A549 (cell line): ENCODE data around the gene RFXAP.

ENCODE experiments used
- CHD2 ChIP-seq: fragments of 150-350 bp; IDR thresholded peaks from 2 replicates; pipeline ENCODE4 v1.6.1; 2014; ENCODE audit warnings: low read length; ENCODE audit not compliant: partially characterized antibody
- ESRRA ChIP-seq: fragments of 150-350 bp; IDR thresholded peaks from 2 replicates; pipeline ENCODE4 v1.6.1; 2014; ENCODE audit warnings: mild to moderate bottlenecking, low read length, borderline replicate concordance
- PHF8 ChIP-seq: fragments of 200-600 bp; sonication (generic); IDR thresholded peaks from 2 replicates; pipeline ENCODE4 v1.6.1; 2016; ENCODE audit warnings: low read depth, mild to moderate bottlenecking, antibody characterized with exemption, moderate library complexity, borderline replicate concordance
- POLR2A ChIP-seq: IDR thresholded peaks from 2 replicates; pipeline ENCODE4 v1.6.1; 2012; ENCODE audit warnings: mild to moderate bottlenecking, low read length
- RAD21 ChIP-seq, 2 experiments: fragments of >200 bp in 1 of 2; sonication (Bioruptor Twin) in 1 of 2; formaldehyde crosslinking in 1 of 2; IDR thresholded peaks in 1 of 2; conservative IDR thresholded peaks in 1 of 2; 2 replicates in 1 of 2; 3 replicates in 1 of 2; pipeline ENCODE4 v1.6.1; 2012 to 2018; ENCODE audit warnings: inconsistent platforms in 1 of 2
- RARB ChIP-seq: fragments of 250-450 bp; sonication (Bioruptor Pico); IDR thresholded peaks from 2 replicates; pipeline ENCODE4 v1.8.0; 2021; ENCODE audit warnings: mild to moderate bottlenecking, moderate library complexity
- TF ChIP-seq, protein P1 (sequence below): fragments of >200 bp; sonication (Bioruptor Twin); formaldehyde crosslinking; IDR thresholded peaks from 3 replicates; pipeline ENCODE4 v1.5.1; 2016

DNA sequence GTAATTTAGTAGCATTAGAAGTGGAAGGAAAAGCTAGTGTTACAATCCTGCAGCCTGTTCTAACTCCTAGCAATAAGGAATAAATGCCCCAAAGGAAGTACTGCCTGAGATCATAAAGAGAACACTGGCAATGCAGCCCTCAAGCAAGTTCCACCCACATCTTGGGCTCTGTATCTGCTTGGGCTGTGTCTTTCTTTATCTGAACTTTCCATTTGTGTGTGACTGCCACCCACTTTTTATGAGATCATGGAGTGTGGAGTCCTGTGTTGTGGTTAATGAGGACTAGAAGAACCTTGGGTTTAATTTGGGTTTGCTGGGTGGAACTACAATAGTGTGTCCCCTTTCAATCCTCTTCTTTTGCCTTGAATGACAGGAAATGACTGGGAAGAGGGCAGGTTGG lies 38.2 kb downstream of the RFXAP start:
- TF ChIP-seq, protein P1, sequence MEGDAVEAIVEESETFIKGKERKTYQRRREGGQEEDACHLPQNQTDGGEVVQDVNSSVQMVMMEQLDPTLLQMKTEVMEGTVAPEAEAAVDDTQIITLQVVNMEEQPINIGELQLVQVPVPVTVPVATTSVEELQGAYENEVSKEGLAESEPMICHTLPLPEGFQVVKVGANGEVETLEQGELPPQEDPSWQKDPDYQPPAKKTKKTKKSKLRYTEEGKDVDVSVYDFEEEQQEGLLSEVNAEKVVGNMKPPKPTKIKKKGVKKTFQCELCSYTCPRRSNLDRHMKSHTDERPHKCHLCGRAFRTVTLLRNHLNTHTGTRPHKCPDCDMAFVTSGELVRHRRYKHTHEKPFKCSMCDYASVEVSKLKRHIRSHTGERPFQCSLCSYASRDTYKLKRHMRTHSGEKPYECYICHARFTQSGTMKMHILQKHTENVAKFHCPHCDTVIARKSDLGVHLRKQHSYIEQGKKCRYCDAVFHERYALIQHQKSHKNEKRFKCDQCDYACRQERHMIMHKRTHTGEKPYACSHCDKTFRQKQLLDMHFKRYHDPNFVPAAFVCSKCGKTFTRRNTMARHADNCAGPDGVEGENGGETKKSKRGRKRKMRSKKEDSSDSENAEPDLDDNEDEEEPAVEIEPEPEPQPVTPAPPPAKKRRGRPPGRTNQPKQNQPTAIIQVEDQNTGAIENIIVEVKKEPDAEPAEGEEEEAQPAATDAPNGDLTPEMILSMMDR: no peak
- TF ChIP-seq RAD21 (conservative IDR thresholded peaks at IDR 0.05 in 1 of 2, IDR thresholded peaks at IDR 0.05 in 1 of 2): no peak
- no peak for TF ChIP-seq ESRRA
- no peak for TF ChIP-seq POLR2A
- TF ChIP-seq PHF8: no peak
- TF ChIP-seq RARB (CRISPR knock-in tag): no peak
- TF ChIP-seq CHD2: no peak
